ENCODE results near the gene ABL2.

DNA sequence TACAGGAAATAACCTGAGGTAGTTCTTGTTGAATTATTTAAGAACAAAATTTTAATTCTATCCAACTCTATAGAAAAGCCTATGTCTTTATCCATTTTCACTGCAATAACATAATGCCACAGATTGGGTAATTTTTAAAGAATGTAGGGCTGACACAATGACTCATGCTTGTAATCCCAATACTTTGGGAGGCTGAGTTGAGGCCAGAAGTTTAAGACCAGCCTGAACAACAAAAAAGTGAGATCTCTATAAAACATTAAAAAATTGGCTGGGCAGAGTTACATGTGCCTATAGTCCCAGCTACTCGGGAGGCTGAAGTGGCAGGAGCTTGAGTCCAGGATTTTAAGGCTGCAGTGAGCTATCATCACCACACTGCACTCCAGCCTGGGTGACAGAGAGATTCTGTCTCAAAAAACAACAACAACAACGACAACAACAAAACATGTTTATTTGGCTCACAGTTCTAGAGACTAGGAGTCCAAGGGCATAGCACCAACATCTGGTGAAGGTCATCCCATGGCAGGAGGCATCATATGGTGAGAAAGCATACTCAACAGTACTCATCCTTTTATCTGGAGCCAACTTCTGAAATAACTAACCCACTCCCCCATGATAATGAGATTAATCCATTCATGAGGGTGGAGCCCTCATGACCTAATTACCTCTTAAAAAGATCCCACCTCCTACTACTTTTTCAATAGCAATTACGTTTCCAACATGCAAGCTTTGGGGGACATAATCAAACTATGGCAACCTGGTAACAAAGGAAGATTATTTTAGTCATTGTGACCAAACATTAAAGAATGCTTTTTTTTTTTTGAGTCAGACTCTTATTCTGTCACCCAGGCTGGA lies 59.6 kb downstream of the ABL2 start:
- TF ChIP-seq GATA2 (IDR thresholded peaks at IDR 0.05; ENCODE audit: low read depth, low read length): no peak
- TF ChIP-seq GATA3 (IDR thresholded peaks at IDR 0.05; ENCODE audit: low read depth, low read length): no peak

Measured in SH-SY5Y (cell line).